HG03571 (cell line): Measurements from ENCODE around the gene FGD2.

Experiments
- ATAC-seq: cut with Tn5 transposase; IDR thresholded peaks from one replicate; pipeline ENCODE4 v1.9.1; 2021; ENCODE audit not compliant: unreplicated experiment

Gene FGD2

DNA sequence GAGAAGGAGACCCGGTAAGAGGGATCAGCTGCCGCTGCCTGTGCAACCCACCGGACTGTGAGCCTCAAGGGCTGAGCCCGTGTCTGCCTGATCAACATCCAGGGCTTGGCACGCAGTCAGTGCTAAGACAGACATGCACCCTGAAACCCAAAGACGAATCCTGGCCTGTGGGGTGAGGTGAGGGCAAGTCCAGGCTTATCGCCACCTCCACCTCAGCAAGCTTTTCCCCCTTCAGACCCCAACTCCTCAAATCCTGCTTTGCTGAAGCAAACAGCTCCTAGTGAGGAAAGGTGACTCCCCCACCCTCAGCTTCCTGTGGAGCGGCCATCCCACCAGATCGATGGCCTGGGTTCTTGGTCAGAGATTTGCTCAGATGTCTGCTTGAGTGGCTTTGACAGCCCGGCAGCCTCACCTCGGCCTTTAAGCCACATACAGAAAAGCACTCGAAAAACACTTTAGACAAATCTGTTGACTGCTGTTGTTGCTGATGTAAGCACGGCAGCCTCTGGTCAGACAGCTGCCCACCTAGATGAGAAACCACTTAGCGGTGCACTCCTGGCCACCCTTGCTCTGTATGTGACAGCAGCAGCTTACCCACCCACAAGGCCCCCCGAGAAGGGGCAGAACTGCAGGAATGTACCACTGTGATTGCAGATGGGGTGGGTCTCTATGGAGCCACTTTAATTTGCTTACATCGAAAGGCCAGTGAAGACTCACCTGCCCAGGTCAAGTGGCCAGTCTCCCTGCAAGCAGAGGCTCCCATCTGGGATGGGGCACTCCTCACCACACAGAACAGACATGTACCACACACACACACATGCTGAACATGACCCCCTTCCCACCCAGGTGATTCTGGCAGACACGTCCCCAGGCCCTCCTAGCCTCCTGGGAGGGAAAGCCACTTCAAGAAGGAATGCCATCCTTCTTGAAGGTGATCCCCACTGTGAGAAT is 34.3 kb upstream of the FGD2 start:
- no peak for ATAC-seq

- no peak for ATAC-seq
Observed at GRCh38 chr6:36971921-36972673, 33.4 kb upstream of the FGD2 start.

GRCh38 chr6:36973190-36973589 is 32.3 kb upstream of the FGD2 start:
- no peak for ATAC-seq

DNA sequence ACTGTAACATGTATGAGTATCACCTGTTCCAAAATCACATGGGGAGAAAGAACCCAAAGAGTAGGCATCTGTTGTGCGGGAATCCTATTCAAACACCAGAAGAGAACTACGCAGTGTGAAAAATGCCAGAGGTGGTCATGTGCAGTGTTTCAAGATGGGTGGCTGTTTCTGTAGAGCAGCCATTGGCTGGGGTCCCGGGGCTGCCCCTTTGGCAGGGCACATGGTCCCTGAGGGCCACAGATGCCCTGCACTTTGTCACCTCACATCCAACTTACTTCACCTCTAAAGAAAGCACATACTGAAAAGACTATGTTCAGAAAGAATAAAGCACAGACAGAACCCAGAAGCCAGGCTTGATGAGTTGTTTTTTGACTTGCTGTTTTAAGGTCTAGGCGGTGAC is 31.8 kb upstream of the FGD2 start:
- no peak for ATAC-seq

DNA sequence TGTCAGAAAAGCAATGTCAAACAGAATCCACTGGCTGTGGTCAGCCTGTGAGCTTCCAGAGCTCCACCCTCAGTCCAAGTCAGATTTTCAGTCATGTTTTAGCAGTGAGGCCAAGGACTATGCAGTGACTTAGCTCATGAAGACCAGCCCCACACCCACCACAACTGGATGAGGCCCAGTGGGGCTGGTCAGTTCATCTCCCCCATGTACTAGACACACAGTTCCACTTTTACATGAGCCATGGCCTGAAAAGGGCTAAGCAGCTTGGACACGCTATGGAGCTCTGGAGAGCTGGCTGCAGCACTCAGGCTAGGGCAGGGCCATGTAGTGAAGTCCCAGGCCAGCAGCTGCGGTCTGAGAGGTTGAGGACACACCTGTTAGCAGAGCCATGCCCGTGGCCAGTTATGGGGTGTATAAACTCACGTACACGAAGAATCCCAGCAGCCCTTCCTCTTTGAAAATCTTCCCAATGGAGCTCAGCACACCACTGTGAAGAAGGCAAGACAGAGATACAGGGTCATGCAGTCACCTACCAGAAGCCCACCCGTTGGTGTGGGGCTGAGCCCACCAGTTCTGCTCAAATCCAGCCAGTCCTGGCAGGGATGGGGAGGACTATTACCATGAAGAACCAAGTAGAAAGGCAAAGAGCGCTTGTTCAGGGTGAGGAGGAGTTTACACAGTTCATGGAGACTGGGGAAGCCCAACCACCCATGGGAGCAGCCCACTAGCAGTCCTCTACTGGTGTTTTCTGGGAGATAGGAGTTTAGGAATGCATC is 30.0 kb upstream of the FGD2 start:
- no peak for ATAC-seq

GRCh38 chr6:36976007-36976264 is 29.5 kb upstream of the FGD2 start:
- no peak for ATAC-seq

DNA sequence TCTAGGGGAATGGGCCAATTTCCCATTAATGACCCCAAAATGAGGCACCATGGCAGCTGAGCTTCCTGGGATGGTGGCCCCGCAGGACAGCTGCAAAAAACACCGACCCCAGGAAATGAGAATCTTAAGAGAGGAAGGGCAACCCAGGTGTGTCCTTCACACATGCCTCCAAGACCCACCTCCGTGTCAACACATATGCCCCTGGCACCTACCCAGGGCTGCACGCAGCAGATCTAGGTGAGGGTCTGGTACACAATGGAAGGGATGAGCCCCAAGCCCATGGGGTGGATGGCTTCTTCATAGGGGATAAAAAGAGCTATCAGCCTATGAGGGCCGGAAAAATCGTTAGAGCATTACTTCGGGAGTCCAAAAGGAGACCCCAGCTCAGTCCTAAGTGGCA is 28.9 kb upstream of the FGD2 start:
- ATAC-seq, result no peak

GRCh38 chr6:36976931-36977330 is 28.5 kb upstream of the FGD2 start:
- no peak for ATAC-seq

DNA sequence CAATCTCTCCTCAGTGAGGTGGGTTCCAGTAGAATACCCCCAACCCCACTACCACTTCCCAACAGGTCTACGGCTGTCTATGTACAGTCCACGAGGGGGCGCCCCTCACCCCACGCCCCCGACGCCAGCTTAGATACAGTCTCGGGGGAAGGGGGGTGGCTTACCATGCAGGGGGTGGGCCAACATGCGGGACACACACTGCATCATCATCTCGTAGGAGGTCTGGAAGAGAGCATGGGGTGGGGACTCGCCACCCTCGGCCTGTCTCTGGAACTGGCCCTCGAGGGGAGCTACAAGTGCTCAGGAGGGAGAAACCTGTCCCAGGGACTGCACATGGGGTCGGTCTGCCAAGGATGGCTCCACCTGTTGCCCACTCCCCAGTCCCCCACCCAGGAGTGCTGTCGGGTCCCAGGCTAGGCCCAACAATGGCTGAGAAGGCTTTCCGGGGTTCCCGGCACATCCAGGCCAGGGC is 27.9 kb upstream of the FGD2 start:
- ATAC-seq, result no peak

DNA sequence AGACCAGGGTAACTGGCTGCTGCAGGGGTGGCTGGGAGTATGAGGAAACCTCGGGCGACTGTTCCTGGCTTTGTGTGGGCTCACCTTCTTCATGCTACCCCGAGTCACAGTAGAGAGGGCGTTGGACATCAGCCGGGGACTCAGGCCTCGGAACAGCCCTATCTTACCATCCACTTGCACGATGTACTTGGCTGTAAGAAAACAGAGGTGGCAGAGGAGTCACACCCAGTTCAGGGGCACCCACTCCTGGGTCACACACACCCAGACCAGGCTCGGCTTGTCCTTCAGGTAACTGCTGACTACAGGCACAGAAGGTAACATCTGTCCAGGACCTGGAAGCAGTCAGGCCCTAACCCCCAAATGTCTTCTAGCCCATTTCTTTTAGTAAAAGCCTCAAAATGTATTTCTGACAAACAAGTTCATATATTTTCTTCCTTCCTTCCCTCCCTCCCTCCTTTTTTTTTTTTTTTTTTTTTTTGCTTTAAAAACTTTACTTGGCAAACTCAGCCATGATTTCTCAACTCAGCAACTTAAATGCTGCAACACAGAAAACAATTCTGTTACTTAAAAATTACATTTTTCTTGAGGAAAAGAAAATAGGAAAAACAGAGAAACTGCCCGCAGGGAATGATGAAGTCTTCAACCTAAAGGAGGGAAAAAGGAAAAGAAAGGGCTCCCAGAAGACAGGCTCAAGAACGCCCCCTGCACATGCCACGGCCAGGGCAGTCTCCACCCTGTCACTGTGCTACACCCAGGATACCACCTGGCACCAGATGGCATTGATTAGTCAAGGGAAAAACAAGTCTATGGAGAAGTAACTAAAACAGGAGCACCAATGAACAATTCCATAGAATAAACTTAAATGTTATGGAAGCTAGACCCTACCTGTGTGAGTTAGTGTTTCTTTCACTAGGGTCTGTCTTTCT is 26.8 kb upstream of the FGD2 start:
- no peak for ATAC-seq

DNA sequence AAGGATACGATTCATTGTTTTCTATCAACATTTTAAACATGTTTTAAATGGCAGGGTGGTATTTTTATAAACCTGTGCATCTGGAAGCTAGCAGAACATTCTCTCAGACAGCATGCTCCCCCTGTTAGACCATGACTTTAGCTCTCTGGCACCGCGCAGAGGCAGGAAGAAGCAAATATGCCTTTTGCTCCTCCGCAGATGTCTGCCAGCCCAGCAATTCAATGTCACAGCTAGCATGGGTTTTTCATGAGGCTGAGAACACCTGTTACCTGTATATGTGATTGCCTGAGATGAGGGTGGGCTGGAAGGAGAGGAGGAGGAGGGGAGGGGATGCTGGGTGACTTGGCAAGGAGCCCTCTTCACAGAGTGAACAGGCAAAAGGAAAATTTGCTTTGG is 26.1 kb upstream of the FGD2 start:
- no peak for ATAC-seq

DNA sequence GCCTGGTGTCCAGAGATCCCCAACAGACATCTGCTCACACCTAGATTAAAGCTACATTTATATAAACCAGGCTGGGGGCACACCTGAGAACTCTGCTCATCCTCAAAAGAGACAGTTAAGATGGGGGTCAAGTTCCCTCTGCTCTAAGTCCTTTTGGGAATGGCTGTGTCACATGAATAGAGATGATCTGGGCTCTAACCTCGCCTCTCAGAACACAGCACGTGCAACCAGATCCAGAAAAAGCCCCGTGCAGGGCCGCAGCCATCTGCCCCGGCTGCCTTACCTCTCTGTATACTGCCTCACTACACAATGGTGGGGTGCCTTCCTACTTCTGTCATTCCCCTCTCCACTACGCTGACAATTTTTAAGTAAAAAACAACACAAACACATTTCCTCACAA is 25.3 kb upstream of the FGD2 start:
- ATAC-seq, result no peak

DNA sequence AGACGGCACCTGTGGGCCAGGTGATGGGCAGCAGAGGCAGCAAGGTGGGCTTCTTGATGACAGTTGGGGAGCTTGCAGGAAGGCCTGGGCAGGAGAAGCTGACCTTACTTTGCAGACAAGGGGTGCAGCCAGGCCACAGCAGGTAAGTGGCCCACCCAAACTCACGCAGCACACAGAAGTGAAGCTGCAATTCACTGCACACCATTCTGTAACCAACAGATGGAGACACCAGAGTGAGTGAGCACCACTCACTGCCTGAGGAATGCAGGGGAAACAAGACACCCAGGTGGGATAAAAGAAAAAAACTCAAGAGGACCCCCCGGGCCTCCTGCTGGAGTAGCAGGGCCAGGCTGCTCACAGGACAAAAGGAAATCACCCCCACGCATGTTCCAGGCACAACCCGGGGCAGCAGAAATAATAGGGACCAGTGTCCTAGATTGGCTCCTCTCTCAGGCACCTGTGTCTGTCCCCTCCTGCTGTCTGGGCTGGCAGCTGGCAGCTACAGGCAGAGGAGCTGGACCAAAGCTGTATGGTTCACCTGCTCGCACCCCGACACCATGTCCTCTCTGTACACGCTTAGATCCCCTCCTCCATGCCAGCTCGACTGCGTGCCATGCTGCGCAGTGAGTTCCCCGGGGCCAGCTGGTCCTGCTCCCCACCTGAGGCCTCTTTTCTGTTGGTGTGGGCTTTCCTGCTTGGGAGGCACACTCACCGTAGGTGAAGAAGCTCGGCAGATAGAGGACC is 24.4 kb upstream of the FGD2 start:
- ATAC-seq, result no peak

DNA sequence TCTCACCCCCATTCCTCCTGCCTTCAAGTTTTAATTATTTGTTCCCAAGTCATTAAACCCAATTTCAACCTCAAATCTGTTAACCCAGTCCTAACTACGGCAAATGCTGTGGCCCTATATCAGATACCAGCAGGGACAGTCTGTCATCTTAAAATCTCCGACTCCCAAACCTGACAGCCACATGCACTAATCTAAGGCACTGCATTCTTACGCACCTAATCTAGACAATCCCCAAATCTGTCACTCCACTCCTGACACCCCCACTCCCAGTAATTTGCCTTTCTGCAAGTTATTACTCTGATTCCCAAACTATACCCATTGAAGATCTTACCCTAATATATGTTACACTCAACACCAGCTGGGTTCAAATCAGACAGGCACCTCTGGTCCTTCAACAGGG is 21.9 kb upstream of the FGD2 start:
- no peak for ATAC-seq

DNA sequence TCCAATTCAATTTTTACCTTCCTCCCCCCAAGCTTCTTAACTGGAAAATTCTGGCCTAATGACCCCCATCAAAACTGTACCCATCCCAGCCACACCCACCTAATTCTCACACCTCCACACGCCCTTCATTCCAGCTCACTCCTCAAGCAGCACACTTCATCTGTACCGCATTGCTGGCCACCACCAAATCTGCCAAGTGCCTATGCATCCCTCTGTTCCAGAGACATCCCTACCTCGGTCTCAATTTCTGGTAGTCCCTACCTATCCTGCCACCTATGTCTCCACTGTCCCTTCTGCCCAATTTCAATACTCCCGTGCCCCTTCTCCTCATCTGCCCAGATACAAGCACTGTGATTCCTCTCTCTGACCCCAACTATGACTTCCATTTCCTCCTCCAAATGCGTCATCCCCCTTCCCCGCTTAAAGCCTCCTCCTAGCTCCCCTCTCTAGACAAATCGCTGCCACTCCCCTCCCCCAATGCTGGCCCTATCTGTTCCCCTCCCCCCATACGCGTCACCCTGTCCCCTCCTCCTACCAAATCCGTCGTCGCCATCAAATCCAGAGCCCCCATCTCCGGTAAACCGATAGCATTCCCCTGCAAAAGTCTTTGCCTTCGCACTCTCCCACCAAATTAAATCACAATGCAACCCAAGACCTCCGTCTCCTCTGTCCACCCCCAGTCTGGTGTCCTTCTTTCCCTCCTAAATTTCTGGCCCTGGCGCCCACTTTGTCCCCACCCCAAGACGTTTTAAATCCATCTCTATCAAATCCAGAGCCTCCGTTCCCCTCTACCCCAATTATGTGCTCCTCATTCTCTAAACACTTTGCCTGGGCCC is 20.7 kb upstream of the FGD2 start:
- ATAC-seq, result no peak

DNA sequence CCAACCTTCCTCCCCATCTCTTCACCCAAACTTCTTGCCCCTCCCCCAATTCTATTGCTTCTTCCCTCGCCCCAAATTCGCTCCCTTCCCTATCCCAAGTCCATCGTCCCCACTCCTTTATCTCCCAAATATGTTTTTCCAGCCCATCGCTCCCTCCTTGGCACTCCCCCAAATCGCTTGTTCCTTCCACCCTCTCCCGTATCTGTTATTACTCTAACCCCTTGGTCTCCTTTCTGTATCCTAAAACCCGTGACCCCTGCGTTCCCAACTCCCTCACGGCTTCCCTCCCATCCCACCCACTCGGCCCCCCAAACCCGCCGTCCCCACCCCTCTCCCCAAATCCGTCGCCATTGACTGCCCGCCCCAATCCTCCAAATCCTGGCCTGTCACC is 20.0 kb upstream of the FGD2 start:
- ATAC-seq, result no peak

- ATAC-seq, result peak; percentile 71
Observed at GRCh38 chr6:36985808-36986703, 19.4 kb upstream of the FGD2 start, which contains the start of gene MTCH1. TSS of gene MTCH1 (minus strand) at chr6:36986196. CDS start at chr6:36986173, 23 bp downstream.

DNA sequence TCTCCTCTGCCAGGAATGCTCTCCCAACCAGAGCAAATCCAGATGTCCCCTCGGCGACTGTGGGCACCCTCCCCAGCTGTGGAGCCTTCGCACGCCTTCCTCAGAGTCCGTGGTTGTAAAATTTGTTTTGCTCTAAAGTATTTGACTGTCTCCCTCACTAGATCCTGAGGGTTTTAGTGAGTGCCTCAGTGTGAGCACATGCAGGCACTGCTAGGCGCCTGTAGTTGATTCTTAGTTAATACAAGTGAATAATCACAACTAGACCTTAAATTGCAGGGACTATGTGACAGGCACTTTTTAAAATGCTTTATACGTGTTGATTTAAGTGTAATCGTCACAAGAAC is 18.8 kb upstream of the FGD2 start:
- no peak for ATAC-seq
